ENCODE measurements around the gene DNASE2B. TPM values are rescaled to one million over a fixed set of nuclear protein-coding genes. Genes with fewer than 3 reads are reported as not detected.

Gene DNASE2B
- total RNA-seq, 1 donor from 2014 or later: not detected

- no peak for TF ChIP-seq CTCF (IDR thresholded peaks at IDR 0.05; ENCODE audit: unreplicated experiment)
- Mint-ChIP-seq H3K4me3 (no peak overlapping the region), H3K27ac (no peak overlapping the region), H3K9me3 (peaks cover 5% of the 10 kb centered on the region), H3K36me3 (no peaks in the 10 kb centered on the region), H3K27me3 (ENCODE audit: low read depth) (no peaks in the 10 kb centered on the region), H3K4me1 (peaks cover 4% of the 10 kb centered on the region)
- DNase-seq (ENCODE audit: low spot score in 2 of 2, unreplicated experiment in 2 of 2): no peak
Measured at GRCh38 chr1:84376000-84376910, 22.0 kb upstream of the DNASE2B start.

GRCh38 chr1:84377480-84378095 lies 20.7 kb upstream of the DNASE2B start:
- H3K27me3 Mint-ChIP-seq (ENCODE audit: low read depth): no peaks in the 10 kb centered on the region
- peaks cover under 1% of the 10 kb centered on the region for H3K9me3 Mint-ChIP-seq
- no peak overlapping the region for H3K4me3 Mint-ChIP-seq
- H3K36me3 Mint-ChIP-seq: no peaks in the 10 kb centered on the region
- peaks cover 10% of the 10 kb centered on the region for H3K4me1 Mint-ChIP-seq
- H3K27ac Mint-ChIP-seq: no peak overlapping the region
- no peak for TF ChIP-seq CTCF (IDR thresholded peaks at IDR 0.05; ENCODE audit: unreplicated experiment)
- DNase-seq (ENCODE audit: low spot score in 2 of 2, unreplicated experiment in 2 of 2): no peak

GRCh38 chr1:84379138-84379916 lies 19.0 kb upstream of the DNASE2B start:
- H3K36me3 Mint-ChIP-seq: no peaks in the 10 kb centered on the region

GRCh38 chr1:84379917-84380180 lies 18.4 kb upstream of the DNASE2B start:
- Mint-ChIP-seq H3K27ac (no peak overlapping the region), H3K4me1 (peaks cover 15% of the 10 kb centered on the region), H3K27me3 (ENCODE audit: low read depth) (no peaks in the 10 kb centered on the region), H3K36me3 (no peaks in the 10 kb centered on the region), H3K9me3 (no peaks in the 10 kb centered on the region), H3K4me3 (no peak overlapping the region)
- no peak for TF ChIP-seq CTCF (IDR thresholded peaks at IDR 0.05; ENCODE audit: unreplicated experiment)
- DNase-seq (ENCODE audit: low spot score in 2 of 2, unreplicated experiment in 2 of 2): no peak

More at GRCh38 chr1:84379138-84379916, 19.0 kb upstream of the DNASE2B start:
- no peak overlapping the region for H3K27ac Mint-ChIP-seq
- no peak for DNase-seq (ENCODE audit: low spot score in 2 of 2, unreplicated experiment in 2 of 2)
- peaks cover 15% of the 10 kb centered on the region for H3K4me1 Mint-ChIP-seq
- H3K27me3 Mint-ChIP-seq (ENCODE audit: low read depth): no peaks in the 10 kb centered on the region
- H3K9me3 Mint-ChIP-seq: no peaks in the 10 kb centered on the region
- no peak for TF ChIP-seq CTCF (IDR thresholded peaks at IDR 0.05; ENCODE audit: unreplicated experiment)
- no peak overlapping the region for H3K4me3 Mint-ChIP-seq

- H3K27me3 Mint-ChIP-seq (ENCODE audit: low read depth): no peaks in the 10 kb centered on the region
- H3K4me1 Mint-ChIP-seq: peaks cover 16% of the 10 kb centered on the region
- H3K4me3 Mint-ChIP-seq: no peak overlapping the region
- H3K9me3 Mint-ChIP-seq: no peaks in the 10 kb centered on the region
- H3K27ac Mint-ChIP-seq: peak overlapping the region; percentile 48
- TF ChIP-seq CTCF (IDR thresholded peaks at IDR 0.05; ENCODE audit: unreplicated experiment): no peak
- DNase-seq (ENCODE audit: low spot score in 2 of 2, unreplicated experiment in 2 of 2): no peak
- no peaks in the 10 kb centered on the region for H3K36me3 Mint-ChIP-seq
Measured at GRCh38 chr1:84382127-84382526, 16.2 kb upstream of the DNASE2B start.
